Calu3 (cell line): ENCODE measurements around the gene RABIF. TPM values are rescaled to one million over a fixed set of nuclear protein-coding genes. Genes with fewer than 3 reads are reported as not detected.

Experiments used
- BruUV-seq: library from RNA; stranded (reverse); fragments of 400-500 nt; replicated peaks from 2 replicates; lab custom pipeline; 2021; lab: Mats Ljungman, UMichigan
- CTCF ChIA-PET: fragments of 300-600 bp; sonication (Branson Sonifier 250); formaldehyde crosslinking; loops from one replicate; lab custom pipeline; 2022; ENCODE audit warnings: antibody characterized with exemption; lab: Charles Lee
- DNase-seq: peaks from one replicate; pipeline ENCODE4 v3.0.0; 2022
- H3K27ac Mint-ChIP-seq: one replicate; pipeline ENCODE4 v1.8.0; 2022; ENCODE audit warnings: mixed read lengths; ENCODE audit not compliant: unreplicated experiment
- H3K27me3 Mint-ChIP-seq: one replicate; pipeline ENCODE4 v1.8.0; 2022; ENCODE audit warnings: mixed read lengths; ENCODE audit not compliant: unreplicated experiment
- H3K36me3 Mint-ChIP-seq: one replicate; pipeline ENCODE4 v1.8.0; 2022; ENCODE audit warnings: mild to moderate bottlenecking, moderate library complexity, mixed read lengths; ENCODE audit not compliant: insufficient read depth, unreplicated experiment
- H3K4me1 Mint-ChIP-seq: one replicate; pipeline ENCODE4 v1.8.0; 2022; ENCODE audit warnings: mild to moderate bottlenecking, low read depth, mixed read lengths; ENCODE audit not compliant: unreplicated experiment
- H3K4me3 Mint-ChIP-seq: one replicate; pipeline ENCODE4 v1.8.0; 2022; ENCODE audit warnings: mild to moderate bottlenecking, low read depth, moderate library complexity, mixed read lengths; ENCODE audit not compliant: unreplicated experiment
- H3K9me3 Mint-ChIP-seq: one replicate; pipeline ENCODE4 v1.8.0; 2022; ENCODE audit warnings: low read depth, mixed read lengths; ENCODE audit not compliant: unreplicated experiment
- intact Hi-C: fragments of 100-400 bp; cut with micrococcal nuclease; formaldehyde crosslinking; loops from one replicate; pipeline ENCODE4 v1.10.0; 2022; ENCODE audit not compliant: unreplicated experiment
- total RNA-seq: library from RNA; stranded (reverse); gene quantifications from 2 replicates; pipeline ENCODE4 v1.2.3, GENCODE V29; 2022
- TF ChIP-seq, protein P1 (sequence below): fragments of 200-600 bp; IDR thresholded peaks from one replicate; pipeline ENCODE4 v1.8.0; 2022; ENCODE audit warnings: antibody characterized with exemption; ENCODE audit not compliant: unreplicated experiment

Gene RABIF
- total RNA-seq, 1 experiment from 2014 or later, result 9.8 TPM

DNA sequence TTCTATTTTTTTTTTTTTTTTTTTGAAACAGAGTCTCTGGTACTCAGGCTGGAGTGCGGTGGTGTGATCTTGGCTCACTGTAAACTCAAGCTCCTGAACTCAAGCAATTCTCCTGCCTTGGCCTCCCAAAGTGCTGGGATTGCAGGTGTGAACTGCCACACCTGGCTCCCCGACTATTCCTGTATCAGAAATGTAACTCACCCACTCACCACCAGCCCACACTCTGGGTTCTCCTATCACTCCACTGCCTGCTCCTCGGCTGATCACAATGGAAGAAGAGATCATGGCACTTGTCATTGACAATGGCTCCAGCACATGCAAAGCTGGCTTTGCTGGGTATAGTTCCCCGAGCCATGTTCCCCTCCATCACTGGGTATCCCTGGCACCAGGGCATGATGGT is 15.9 kb downstream of the RABIF start:
- no peak overlapping the region for H3K27ac Mint-ChIP-seq
- H3K4me3 Mint-ChIP-seq, result no peak overlapping the region
- DNase-seq, result no peak
- H3K27me3 Mint-ChIP-seq, result no peaks in the 10 kb centered on the region
- H3K9me3 Mint-ChIP-seq, result no peaks in the 10 kb centered on the region
- intact Hi-C loops, result no loop called here
- TF ChIP-seq, protein P1, sequence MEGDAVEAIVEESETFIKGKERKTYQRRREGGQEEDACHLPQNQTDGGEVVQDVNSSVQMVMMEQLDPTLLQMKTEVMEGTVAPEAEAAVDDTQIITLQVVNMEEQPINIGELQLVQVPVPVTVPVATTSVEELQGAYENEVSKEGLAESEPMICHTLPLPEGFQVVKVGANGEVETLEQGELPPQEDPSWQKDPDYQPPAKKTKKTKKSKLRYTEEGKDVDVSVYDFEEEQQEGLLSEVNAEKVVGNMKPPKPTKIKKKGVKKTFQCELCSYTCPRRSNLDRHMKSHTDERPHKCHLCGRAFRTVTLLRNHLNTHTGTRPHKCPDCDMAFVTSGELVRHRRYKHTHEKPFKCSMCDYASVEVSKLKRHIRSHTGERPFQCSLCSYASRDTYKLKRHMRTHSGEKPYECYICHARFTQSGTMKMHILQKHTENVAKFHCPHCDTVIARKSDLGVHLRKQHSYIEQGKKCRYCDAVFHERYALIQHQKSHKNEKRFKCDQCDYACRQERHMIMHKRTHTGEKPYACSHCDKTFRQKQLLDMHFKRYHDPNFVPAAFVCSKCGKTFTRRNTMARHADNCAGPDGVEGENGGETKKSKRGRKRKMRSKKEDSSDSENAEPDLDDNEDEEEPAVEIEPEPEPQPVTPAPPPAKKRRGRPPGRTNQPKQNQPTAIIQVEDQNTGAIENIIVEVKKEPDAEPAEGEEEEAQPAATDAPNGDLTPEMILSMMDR, result no peak
- H3K36me3 Mint-ChIP-seq, result no peaks in the 10 kb centered on the region
- BruUV-seq, result no TSS peak
- CTCF ChIA-PET, result no interaction called here
- no peaks in the 10 kb centered on the region for H3K4me1 Mint-ChIP-seq

DNA sequence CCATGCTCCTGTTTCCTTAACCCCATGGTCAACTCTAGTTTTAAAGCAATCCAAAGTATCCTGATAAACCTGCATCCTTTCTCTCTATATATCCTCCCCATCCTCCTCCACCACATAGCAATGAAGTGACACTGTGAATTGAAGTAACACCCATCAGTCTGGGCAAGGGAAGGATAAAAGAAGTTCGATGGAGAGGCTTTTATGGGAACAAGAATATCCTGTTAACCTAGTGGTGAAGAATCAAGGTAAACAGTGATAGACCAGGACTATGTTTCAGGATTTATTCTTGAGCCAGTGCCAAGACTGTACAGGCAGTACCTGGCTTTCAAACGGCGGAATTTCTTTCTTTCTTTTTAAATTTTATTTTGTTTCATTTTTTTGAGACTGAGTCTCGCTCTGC is 17.6 kb downstream of the RABIF start:
- BruUV-seq, result no TSS peak
- Mint-ChIP-seq H3K27me3 (no peaks in the 10 kb centered on the region), H3K9me3 (no peaks in the 10 kb centered on the region), H3K4me3 (no peak overlapping the region), H3K27ac (no peak overlapping the region), H3K36me3 (no peaks in the 10 kb centered on the region), H3K4me1 (no peaks in the 10 kb centered on the region)
- TF ChIP-seq, protein P1, result no peak
- DNase-seq, result no peak
- intact Hi-C loops, result no loop called here
- CTCF ChIA-PET, result interaction anchor here (0.6 kb wide), 1 partner anchor 1700 kb away, joined by 3 read pairs; no protein-coding TSS in a partner anchor

DNA sequence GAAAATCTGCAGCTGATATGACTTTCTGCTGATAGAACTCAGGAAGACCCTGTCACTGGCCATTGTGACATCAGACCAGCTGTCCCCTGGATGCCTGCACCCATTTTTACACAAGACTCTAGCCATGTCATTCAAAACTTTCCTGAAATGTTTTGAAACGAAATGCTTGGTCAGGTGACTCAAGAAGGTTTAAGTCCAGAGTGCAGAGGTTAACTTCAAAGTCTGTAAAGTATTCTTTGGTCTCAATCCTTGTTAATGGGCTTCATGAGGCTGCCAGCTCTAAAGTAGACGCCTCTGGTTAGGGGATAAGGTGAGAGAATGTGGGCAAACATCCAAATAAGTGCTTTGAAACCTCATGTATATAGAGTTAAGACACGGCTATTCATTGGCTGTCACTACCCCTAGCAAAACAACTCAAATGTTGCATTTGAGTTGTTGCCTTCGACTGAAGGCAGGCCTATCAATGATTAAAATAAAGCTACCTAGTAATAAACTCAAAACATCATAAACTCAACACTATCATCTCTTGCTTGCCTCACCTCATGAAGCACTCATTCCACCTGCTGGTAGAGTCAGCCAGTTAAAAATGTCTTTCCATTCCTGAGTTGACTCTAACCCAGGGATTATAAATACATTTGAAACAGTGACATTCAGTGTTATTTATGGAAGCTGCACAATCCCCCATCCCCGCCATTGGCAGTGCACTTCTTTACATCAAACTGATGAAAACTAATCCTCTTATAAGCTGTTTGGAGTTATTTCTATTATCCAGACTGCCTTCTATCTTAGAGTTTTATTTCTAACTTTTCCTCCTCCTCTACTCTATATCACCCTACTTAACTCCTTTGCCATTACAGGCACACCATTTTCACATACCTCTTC is 26.0 kb downstream of the RABIF start:
- CTCF ChIA-PET, result no interaction called here
- intact Hi-C loops, result no loop called here
- Mint-ChIP-seq H3K27ac (no peak overlapping the region), H3K27me3 (peaks cover 46% of the 10 kb centered on the region), H3K9me3 (no peaks in the 10 kb centered on the region), H3K4me3 (no peak overlapping the region), H3K4me1 (peaks cover 9% of the 10 kb centered on the region), H3K36me3 (peaks cover 16% of the 10 kb centered on the region)
- TF ChIP-seq, protein P1, result no peak
- no TSS peak for BruUV-seq
- no peak for DNase-seq

DNA sequence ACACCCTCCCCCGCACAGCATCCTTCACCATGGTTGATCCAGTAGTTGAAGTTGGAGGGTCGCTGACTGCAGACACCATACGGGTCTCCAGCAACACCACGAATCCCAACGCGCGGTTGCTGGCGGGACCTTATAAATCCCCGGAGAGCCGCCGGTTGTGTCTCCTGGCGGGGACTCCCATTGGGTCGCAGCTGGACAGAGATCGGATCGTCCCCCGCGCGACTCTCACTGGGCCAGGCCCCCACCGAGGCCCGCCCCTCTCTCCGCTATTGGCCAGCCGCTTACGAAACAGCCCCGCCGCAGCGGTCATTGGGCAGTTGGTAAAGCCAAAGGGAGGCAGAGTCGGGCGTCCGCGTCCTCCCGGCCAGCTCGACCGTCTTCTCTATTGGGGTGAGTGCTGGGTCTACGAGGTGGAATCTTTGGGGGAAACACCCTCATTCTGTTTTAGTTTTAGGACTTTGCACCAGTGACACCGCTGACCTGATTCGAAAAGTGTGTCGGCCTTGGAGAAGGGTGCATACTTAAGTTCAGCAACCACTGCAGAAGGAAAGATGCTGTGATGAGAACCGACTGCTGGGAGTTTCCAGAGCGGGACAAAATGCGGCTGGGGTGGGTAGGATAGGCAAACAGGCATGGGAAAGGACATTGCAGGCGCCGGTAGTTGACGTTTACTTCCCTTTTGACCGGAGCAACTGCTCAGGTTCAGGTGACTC is 27.4 kb downstream of the RABIF start:
- no TSS peak for BruUV-seq
- Mint-ChIP-seq H3K36me3 (peaks cover 16% of the 10 kb centered on the region), H3K4me3 (peak overlapping the region; percentile 95), H3K9me3 (no peaks in the 10 kb centered on the region), H3K4me1 (peaks cover 9% of the 10 kb centered on the region), H3K27me3 (peaks cover 46% of the 10 kb centered on the region), H3K27ac (peak overlapping the region; percentile 15)
- peak; percentile 97 for DNase-seq
- CTCF ChIA-PET, result interaction anchor here (0.6 to 1.3 kb wide), 7 partner anchors 25 to 1354 kb away, joined by 3 to 5 read pairs (median 4); partner anchors contain the start of gene KDM5B
- intact Hi-C loops, result no loop called here
- TF ChIP-seq, protein P1, result no peak
